ENCODE measurements around the gene SREBF1.

Gene SREBF1

DNA sequence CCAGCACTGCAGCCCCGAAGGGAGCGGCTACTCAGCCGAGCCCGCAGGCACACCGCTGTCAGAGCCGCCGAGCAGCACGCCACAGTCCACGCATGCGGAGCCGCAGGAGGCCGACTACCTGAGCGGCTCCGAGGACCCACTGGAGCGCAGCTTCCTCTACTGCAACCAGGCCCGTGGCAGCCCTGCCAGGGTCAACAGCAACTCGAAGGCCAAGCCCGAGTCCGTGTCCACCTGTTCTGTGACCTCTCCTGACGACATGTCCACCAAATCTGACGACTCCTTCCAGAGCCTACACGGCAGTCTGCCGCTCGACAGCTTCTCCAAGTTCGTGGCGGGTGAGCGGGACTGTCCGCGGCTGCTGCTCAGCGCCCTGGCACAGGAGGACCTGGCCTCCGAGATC lies 42.4 kb downstream of the SREBF1 start:
- no peak for DNase-seq (ENCODE audit: low read depth)

DNA sequence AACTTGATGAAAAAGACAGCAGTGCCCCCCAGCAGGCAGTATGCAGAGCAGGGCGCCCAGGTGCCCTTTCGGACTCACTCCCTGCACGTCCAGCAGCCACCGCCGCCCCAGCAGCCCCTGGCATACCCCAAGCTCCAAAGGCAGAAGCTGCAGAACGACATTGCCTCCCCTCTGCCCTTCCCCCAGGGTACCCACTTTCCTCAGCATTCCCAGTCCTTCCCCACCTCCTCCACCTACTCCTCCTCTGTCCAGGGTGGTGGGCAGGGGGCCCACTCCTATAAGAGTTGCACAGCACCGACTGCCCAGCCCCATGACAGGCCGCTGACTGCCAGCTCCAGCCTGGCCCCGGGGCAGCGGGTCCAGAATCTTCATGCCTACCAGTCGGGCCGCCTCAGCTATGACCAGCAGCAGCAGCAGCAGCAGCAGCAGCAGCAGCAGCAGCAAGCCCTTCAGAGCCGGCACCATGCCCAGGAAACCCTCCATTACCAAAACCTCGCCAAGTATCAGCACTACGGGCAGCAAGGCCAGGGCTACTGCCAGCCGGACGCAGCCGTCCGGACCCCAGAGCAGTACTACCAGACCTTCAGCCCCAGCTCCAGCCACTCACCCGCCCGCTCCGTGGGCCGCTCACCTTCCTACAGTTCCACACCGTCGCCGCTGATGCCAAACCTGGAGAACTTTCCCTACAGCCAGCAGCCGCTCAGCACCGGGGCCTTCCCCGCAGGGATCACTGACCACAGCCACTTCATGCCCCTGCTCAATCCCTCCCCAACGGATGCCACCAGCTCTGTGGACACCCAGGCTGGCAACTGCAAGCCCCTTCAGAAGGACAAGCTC lies 43.2 kb downstream of the SREBF1 start:
- DNase-seq (ENCODE audit: low read depth) = no peak

DNA sequence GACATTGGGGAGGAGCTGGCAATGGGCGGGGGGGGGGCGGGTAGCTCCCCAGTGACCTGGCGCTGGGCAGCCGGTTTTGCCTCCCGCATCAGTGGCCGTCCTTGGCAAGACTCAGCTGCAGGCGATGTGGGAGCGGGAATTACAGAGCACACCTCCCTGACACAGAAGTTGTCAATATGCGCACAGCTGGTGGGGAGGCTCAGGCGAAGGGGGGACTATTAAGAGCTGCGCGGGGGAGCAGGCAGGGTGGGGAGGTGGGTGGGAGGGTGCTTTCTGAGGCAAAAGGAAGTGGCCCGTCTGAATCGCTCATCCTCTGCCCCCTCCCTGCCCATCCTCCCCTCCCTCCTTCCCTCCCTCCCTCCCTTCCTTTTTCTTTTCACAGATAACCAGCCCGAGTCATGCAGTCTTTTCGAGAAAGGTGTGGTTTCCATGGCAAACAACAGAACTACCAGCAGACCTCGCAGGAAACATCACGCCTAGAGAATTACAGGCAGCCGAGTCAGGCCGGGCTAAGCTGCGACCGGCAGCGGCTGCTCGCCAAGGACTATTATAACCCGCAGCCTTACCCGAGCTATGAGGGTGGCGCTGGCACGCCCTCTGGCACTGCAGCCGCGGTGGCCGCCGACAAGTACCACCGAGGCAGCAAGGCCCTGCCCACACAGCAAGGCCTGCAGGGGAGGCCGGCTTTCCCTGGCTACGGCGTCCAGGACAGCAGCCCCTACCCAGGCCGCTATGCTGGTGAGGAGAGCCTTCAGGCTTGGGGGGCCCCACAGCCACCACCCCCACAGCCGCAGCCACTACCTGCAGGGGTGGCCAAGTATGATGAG lies 44.0 kb downstream of the SREBF1 start:
- DNase-seq (ENCODE audit: low read depth) = peak; percentile 73

DNA sequence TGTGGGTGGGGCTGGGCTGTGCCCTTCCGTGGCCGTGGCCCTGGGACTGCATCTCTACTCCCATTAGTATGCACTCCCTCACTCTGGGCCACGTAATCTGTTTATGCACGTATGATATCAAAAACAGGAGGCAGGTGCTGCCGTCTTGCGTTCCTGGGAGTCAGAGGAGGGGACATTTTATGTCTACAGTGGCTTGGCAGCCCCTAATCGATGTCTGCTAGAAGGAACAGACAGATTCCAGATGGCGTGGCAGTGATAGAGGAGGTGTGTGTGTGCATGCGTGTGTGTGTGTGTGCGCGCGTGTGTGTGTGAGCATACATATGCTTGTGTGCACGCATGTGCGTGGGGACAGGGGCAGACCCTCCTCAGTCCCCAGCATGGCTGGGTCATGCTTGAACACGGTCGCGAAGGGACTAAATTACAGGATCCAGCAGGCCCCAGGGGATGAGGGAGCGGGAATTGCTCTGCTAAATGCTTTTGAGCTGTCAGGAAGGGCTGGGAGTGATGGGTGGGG lies 44.7 kb downstream of the SREBF1 start:
- no peak for DNase-seq (ENCODE audit: low read depth)

DNA sequence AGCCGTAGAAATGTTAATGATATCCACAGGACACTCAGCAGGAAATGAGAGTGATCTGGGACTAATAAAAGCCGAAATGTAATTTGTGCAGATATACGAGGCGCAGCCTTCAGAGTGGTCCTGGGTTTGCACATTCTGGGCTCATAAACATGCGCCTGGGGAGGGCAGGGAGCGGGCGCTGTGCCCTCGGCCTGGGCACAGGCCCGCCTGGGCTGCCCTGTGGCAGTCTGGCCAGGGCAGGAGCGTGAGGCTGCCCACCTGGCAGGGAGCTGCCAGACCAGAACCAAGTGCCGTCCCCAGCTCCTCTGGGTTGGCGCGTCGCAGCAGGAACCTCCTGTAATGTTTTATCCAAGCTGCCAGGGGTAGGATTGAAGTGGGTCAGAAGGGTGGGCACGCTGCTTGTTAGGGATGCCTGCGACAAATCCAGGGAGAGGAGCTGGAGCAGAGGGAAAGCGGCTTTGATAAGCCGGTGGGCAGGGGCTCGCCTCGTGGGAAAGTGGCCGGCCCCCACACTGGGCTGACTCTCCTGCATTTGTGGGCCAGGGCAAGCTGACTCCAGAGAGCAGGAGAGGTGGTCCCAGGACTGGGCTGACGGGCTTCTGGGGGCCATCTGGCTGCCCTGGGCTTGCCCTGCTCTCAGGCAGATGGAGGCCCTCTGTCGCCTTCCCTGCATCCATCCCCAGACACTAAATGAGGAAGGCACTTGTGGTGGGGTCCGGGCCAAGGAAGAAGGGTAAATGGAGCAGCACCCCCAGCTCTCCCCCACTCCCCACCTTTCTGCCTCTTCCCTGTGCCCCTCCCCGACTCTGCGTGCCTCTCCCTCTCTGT lies 45.9 kb downstream of the SREBF1 start:
- no peak for DNase-seq (ENCODE audit: low read depth)

DNA sequence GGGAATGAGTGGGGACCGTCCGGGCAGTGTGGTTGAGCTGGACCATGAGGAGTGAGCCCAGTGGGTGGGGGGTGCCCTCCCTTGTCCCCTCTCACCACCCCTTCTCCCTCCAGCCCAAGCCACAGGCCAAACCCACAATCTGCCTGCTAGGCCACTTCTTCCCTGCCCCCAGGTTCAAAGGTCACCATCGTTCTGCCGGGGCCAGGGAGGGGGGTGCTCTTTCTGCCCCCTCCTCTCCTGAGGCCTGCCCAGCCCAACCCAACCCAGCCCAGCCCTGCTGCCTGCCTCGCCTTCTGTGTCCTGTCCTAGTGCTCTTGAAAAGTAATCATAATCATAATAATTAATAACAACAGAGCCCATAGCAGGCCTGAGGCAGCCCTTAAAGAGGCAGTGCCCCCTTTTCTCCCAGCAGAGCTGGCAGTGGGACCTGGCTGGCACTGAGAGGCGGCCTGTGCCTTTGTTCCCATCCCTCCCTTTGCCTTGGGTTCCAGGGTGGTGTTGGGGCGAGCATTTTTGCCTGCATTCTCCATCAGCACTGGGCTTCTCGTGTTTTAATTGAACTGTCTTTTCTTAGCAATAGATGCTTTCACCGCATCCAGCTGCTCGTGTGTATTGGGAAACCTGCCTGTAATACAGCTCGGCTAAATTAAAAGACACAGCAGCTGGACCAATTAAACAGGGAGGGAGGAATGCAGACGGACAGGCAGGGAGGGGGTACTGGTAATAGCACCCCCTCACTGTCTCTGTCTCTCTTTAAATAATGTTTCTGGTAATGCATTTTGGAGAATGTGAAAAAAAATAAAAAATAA lies 46.8 kb downstream of the SREBF1 start:
- no peak for DNase-seq (ENCODE audit: low read depth)

DNA sequence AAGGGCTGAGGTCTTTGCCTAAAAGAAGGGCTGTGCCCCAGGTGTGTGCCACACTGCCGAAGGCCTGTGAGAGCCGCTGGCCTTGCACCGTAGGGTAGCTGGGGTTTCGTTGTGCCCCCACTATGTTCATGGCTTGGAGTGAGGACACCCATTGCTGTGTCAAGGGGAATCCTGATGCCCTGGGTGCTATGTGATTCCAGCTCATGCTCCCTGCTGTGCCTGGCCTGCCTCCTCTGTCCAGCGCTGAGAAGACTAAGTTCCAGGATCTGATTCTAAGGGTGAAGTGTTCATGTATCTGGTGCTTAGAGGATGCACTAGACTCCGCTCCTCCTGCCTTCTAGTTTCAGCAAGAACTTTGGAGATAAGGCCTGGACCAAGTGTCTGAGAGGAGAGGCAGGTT lies 47.4 kb downstream of the SREBF1 start:
- DNase-seq (ENCODE audit: low read depth) = no peak

DNA sequence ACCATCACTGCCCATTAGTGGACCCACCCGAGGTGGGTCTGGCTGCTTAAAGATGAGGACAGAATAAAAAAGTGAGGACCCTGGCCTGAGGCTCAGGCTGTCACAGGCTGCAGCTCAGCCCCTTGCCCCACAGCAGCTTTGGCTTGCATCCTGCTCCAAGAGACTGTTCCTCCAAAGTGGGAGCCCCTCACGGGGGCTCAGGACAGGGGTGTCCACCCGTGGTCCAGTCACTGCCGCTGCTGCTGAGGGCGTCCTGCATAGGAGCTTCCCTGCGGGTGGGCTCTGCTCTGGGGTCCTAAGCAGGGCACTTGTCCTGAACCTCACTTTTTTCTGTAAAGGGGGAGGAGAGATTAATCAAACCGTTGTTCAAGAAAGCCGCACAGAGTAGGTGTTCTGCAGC lies 47.8 kb downstream of the SREBF1 start:
- DNase-seq (ENCODE audit: low read depth) = no peak

DNA sequence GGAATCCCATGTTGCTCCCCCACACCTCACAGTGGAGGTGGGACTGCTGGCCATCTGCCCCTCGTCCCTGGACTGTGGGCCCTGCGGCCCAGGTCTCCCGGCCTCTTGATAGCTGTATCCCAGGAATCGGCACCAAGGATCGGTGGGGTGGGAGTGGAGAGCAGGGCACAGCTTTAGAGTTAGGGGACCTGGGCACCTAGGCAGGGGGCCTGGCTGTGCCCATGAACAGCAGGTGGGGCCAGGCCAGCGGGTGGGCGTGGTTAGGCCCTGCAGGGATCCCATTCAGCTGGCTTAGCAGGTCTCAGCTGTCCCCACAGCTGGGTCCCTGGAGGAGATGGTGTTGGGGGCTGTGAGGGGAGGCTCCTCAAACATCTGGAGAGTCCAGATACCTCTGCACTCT lies 49.2 kb downstream of the SREBF1 start:
- DNase-seq (ENCODE audit: low read depth) = no peak

DNA sequence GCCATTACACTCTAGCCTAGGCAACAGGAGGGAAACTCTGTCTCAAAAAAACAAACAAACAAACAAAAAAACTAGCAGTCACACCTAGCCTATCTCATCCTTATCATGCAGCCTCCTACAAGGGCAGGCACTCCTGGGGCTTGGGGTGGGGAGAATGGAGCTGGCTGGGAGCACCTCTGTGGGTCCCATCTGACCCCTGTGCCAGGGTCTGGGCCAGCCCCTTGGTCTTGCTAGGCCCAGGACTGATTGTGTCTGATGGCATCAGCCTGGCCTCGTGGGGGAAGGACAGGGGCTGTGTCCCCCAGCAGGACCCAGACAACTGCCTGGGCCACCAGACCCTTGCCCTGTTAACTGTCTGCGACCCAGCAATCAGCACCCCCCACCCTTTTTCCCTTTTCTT lies 49.8 kb downstream of the SREBF1 start:
- no peak for DNase-seq (ENCODE audit: low read depth)

DNA sequence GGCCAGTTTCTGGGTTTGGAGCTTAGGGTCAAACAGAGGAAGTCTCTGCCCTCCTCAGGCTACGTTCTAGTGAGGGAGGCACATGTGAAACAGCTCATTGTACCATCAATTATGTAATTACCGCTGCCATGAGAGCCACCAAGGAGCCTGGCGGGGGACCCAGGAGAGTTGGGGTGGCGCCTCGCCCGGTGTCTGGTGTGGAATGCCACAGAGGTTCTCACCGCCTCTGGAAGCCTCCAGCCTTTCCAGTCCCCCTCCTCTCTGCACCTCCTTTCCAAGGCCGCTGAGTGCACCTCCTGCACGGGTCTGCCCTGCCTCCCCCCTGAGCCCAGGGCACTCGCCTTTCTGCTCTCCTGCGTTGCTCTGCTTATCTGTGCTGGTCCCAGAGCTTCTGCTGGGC lies 51.4 kb downstream of the SREBF1 start:
- DNase-seq (ENCODE audit: low read depth) = no peak

DNA sequence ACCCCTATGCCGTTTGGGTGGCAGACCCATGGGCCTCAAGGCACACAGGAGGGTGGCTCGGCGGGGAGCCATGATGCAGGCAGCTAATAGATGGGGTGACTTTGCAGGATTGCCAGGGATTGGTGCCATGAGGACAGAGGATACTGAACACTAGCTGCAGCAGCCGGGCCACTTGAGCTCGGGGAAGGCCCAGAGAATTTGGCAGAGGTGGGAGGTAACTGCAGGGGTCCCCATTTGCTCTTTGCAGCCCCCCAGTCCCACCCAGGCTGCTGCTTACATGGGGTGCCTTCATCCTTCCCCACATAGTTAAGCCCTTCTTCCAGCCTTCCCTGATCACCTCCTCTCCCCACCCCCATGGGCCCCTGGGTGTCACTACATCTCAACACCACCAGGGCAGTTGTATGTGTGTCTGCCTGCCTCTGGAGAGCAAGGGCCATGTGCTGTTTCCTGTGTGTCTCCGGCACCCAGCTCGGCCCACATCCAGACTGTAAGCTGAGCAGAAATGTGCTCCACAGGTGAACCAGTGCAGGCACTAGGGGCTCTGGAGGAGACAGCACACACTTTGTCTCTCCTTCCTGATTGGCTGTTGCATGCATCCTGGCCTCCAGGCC lies 52.0 kb downstream of the SREBF1 start:
- peak; percentile 41 for DNase-seq (ENCODE audit: low read depth)

DNA sequence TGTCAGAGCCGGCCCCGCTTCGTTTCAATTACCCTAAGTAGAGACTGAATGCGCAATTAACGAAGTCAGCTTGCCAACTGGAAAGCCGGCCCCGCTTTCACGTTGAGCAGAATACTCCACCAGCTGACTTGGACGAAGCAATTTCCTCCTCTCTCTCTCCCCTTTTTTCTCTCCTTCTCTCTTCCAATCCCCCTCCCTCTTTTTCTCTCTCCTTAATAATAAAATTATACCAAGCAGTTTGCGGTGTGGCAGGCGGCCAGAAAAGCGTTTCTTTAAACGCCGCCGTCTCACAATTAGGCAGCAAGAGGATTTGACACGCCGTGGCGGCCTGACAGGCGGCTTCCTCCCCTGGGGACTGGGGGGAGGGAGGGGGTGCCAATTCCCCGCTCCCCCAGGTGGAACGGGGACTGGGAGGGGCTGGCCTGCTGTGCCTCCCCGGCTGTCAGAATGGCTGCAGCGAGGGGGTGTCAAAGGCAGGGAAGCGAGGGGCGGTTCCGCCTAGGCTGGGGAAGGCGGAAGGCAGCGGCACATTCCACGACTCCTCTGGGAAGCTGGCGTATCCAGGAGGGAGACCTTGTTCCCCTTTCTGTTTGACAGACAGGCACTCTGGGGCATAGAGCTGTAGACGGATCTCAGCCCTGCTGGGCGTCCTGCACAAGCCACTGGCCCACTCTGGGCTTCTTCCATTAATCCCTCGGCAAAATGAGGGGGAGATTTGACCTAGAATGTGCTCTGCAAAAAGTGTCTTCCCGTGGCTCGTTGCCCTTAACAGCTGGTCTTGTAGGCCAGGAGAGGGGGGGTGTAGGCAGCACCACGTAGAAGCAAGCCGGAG lies 52.7 kb downstream of the SREBF1 start:
- DNase-seq (ENCODE audit: low read depth) = peak; percentile 58

DNA sequence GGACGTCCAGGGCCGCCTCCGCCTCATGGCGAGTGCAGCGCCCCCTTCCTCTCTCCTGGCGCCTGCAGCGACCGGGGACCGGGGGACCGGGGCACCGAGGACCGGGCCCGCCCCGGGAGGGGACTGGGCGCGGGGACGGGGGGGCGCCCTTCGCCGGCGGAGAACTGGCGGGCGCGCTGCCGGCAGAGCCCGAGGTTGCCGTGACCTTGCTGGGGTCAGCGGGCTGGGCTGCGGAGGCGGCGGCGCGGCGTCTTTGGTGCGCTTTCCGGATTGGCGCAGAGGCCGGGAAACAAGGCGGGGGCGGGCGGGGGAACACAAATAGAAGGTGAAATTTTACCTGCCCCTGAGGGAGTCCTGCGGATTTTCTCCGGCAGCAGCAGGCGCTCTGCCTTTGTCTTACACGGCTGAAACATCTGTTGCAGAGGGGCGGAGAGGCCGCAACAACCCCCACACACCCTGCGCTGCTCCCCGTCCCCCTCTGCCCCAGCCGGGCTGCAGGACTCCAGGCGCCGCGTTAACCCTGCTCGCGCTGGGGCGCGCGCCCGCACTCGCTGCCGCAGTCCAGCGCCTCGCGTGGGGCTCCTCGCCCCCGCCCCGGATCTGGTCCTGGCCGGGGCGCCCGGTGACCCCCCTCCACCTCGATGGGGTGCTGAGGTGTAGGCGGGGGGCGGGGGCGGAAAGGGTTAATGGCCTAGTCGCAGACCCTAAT lies 53.5 kb downstream of the SREBF1 start:
- peak; percentile 49 for DNase-seq (ENCODE audit: low read depth)

DNA sequence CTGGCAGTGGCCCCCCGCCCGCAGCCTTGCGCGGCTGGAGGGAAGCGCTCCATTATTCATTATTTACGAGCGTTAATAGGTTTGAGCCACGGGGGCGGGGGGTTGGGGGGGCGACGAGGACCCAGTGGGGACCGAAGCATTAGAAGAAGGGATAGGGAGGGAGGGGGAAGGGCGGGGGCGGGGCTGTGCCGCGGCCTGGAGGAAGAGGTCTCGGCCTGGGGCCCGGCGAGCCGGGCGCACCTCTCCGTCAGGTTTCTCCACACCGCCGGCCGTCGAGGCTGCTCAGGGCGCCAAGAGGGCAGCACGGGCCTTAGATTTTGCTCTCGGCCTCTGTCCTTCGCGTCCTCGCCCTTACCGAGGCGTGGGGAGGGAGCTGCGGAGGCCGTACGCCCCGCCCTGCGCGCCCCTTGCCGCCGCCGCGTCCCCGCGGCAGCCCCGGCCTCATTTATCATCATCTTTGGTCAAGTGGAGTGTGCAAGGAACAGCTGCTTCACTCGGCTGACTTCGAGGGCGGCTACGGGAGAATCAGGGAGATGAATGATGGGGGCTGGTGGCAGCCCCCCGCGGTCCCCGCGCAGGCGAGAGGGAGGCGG lies 54.2 kb downstream of the SREBF1 start:
- peak; percentile 15 for DNase-seq (ENCODE audit: low read depth)

DNA sequence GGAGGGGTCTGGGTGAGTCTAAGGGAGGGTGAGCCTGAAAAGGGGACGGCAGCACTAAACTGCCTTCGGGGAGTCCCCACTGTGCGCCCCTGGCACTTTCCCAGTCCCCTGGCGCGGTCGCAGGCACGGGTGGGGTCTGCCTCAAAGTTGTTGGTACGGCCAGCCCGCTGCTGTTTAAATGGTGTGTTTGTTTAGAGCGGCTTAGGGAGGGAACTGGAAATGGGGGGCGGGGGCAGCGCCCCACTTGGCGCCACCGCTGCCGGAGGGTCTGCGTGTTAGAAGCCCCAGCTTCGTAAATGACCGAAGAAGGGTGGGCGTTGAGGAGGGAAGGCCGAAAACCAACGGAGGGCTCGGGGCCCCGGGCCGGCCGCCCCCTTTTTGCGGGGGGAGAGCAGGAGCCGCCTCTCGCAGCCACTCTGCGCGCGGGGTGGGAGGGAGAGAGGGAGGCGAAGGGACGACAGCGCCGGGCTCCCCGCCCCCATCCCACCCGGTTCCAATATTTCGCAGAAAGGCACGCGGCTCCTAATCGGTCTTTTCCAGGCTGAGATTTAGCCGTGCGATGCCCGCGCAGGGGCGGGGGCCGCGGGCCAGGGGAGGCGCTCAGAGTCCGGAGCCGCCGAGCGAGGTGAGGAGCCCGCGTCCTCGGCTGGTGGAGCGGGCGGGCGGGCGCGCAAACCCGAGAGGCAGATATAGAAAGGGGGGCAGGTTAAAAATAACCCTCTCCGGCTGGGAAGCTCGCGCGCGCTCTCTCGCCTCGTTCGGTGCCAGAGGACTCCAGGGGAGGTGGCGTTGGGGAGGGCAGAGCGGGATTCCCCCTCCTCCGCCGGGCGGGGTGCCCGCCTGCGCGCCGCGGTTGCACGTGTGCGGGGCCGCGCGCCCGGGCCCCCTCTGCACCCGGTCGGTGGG lies 54.9 kb downstream of the SREBF1 start:
- DNase-seq (ENCODE audit: low read depth) = peak; percentile 51

DNA sequence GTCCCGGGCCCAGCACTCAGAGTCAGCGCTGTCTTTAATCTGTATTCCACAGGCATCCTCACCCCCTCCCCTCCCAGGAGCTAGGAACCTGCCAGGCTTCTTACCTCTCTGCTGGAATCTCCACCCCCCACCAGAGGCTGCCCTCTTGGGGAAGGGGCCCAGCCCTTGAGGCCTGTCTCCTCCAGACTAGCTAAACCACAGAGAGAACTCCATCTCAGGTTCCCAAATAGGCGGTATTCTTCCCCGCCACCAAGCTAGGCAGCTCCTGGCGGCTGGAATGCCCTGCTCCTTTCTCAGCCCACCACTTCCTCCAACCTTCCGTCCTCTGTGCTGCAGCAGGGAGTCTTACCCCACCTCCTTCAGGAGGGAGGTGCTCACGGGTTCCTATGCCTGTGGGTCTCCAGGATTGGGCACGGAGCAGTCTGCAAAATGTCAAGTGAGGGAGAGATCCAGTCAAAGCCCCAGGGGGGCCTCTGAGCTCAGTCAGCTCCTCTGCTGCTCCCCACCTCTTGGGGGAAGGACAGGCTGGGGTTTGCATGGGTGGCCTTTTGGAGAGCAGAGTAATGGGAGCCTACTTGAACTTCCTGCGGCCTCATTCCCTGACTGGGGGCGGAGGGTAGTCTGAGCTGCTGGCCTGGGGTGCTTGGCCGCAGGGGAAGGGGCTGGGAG lies 55.7 kb downstream of the SREBF1 start:
- DNase-seq (ENCODE audit: low read depth) = peak; percentile 55
